GM21786 (cell line): ENCODE measurements around the gene GNAI2.
"Not testable (repeated sequence)": the region's sequence is repeated elsewhere in the genome, so short reads cannot be mapped to it uniquely, and the experiment has no call there.

Source experiments
- ATAC-seq: cut with Tn5 transposase; IDR thresholded peaks from one replicate; pipeline ENCODE4 v1.9.1; 2021; ENCODE audit not compliant: unreplicated experiment

GNAI2 gene

DNA sequence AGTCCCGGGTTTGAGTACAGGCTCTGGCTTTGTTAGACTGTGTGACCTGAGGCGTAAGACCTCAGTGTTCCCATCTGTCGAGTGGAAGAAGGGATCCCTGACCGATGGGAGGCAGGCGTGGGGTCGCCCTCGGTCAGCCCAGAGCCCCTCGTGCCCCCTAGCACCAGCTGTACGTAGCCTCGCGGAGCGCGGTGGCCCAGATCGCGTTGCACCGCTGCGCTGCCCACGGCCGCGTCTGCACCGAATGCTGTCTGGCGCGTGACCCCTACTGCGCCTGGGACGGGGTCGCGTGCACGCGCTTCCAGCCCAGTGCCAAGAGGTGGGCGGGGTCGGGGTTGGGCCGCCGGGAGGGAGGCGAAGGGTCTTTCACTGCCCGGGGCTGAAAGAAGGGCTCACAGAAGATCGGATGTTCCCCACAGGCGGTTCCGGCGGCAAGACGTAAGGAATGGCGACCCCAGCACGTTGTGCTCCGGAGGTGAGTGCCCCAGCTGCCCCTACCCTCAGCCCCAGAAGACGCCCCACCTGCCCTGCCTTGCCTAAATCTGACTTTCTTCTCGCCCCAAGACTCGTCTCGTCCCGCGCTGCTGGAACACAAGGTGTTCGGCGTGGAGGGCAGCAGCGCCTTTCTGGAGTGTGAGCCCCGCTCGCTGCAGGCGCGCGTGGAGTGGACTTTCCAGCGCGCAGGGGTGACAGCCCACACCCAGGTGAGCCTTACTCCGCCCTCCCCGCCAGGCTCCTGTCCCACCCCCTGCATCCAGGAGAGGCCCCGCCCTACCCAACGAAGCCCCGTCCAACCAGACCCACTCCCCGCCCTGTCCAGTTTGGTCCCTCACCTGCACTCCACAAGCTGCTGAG is 39.4 kb downstream of the GNAI2 start:
- no peak for ATAC-seq

DNA sequence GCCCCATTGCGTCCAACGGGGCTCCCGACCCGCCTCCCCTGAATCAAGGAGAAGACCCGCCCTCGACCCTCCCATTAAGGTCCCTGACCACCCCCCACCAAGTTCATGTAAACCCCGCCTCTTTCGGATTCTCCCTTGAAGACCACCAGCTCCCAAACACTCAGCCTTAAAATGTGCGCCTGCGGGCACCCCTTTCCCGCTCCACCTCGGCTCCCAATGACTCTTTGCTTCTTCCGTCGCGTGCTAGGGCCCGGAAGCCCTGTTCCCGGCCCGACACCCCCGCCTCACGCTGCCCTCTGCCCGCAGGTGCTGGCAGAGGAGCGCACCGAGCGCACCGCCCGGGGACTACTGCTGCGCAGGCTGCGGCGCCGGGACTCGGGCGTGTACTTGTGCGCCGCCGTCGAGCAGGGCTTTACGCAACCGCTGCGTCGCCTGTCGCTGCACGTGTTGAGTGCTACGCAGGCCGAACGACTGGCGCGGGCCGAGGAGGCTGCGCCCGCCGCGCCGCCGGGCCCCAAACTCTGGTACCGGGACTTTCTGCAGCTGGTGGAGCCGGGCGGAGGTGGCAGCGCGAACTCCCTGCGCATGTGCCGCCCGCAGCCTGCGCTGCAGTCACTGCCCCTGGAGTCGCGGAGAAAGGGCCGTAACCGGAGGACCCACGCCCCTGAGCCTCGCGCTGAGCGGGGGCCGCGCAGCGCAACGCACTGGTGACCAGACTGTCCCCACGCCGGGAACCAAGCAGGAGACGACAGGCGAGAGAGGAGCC is 40.2 kb downstream of the GNAI2 start:
- no peak for ATAC-seq

DNA sequence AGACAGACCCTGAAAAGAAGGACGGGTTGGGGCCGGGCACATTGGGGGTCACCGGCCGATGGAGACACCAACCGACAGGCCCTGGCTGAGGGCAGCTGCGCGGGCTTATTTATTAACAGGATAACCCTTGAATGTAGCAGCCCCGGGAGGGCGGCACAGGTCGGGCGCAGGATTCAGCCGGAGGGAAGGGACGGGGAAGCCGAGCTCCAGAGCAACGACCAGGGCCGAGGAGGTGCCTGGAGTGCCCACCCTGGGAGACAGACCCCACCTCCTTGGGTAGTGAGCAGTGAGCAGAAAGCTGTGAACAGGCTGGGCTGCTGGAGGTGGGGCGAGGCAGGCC is 40.7 kb downstream of the GNAI2 start:
- no peak for ATAC-seq

DNA sequence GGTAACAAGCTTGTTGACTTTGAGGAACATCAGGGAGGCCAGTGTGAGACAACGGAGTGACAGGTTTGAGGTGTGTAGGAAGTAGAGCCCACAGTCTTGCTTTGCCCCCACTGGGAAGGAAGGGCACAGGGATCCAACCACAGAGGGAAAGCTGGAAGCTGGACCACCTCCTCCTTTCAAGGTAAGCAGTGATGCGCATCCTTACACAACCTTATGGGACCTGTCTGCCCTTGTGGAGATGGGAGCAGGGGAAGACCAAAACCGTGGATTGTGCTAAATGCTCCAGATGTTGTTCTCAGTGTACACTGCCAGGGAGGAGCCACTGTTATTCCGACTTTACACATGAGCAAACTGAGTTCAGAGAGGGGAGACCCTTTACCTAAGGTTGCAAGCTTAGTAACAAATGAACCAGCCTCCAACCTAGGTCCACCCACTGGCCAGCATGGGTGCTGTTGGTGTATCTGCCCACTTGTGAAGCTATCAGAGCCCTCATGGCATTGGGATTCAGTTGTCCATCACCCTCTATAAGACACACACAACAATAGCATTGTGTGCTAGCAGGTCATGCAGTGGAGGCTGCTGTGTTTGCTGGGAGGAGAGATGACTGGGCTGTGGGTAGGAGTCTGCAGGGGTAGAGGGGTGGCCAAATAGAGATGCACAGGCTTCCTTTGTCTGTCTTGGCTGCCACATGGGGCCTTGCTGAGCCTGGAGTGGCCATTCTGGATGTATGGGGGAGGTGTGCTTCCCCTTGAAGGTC is 42.3 kb downstream of the GNAI2 start:
- ATAC-seq: no peak

DNA sequence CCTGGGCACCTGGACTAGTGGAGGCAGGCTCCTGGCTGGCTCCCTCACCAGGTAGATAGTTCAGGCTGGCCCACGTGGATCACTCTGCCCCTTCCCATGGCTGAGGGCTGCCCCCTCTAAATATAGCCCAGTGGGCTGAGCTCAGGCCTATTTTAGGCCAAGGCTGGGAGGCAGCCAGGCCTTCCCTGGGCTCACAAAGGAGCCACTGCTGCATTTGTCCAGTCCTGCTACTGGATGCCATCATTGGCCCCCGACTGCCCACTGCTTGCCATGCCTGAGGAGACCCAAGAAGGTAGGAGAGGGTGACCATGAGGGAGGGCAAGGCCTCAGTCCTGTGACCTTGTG is 42.8 kb downstream of the GNAI2 start, which contains the start of gene LSMEM2:
LSMEM2 (plus strand) TSS at position 208 of the 345 bp plus-strand sequence; CDS start at position 235, 27 bp downstream.
- no peak for ATAC-seq

DNA sequence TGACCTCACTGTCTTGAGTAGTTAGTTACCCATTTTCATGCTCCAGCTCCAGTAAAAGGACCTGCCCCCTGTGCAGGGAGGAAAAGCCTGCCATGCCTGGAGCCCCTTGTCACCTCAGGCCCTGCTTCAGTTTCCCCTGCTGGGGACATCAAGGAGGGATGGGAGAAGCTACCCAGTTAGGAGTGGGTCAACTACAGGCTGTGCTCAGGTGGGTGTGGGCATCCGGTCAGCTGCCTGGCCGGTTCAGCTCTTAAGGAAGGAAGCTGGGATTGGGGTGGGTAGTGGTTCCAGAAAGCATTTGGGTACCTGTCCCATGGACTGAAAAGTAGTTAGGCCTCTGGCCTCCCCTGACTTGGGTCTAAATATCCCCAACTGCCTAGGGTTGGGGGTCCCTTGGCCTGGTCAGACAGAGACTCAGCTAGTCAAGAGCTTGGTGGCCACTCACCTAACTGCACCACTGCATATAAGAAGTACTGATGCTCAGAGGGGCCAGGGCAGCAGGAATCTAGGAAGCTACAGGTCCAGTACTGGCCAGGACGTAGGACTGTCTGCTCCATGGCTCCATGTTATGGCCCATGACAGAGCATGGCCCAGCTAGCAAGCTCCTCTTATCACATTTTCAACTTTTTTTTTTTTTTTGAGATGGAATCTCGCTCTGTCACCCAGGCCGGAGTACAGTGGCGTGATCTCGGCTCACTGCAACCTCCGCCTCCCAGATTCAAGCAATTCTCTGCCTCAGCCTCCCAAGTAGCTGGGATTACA is 43.4 kb downstream of the GNAI2 start:
- no peak for ATAC-seq

DNA sequence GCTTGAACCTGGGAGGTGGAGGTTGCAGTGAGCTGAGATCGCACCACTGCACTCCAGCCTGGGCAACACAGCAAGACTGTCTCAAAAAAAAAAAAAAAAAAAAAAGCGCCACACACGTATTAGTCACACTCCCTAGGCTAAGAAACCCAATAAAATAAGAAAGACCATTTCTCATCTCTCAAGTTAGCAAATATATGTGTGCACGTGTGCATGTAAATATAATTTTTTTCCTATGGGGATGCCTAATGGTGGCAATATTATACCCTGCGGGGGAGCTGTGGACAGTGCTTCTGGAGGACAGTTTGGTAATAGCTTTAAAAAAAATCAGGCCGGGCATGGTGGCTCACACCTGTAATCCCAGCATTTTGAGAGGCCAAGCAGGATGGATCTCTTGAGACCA is 48.1 kb downstream of the GNAI2 start:
- not testable (repeated sequence) for ATAC-seq

DNA sequence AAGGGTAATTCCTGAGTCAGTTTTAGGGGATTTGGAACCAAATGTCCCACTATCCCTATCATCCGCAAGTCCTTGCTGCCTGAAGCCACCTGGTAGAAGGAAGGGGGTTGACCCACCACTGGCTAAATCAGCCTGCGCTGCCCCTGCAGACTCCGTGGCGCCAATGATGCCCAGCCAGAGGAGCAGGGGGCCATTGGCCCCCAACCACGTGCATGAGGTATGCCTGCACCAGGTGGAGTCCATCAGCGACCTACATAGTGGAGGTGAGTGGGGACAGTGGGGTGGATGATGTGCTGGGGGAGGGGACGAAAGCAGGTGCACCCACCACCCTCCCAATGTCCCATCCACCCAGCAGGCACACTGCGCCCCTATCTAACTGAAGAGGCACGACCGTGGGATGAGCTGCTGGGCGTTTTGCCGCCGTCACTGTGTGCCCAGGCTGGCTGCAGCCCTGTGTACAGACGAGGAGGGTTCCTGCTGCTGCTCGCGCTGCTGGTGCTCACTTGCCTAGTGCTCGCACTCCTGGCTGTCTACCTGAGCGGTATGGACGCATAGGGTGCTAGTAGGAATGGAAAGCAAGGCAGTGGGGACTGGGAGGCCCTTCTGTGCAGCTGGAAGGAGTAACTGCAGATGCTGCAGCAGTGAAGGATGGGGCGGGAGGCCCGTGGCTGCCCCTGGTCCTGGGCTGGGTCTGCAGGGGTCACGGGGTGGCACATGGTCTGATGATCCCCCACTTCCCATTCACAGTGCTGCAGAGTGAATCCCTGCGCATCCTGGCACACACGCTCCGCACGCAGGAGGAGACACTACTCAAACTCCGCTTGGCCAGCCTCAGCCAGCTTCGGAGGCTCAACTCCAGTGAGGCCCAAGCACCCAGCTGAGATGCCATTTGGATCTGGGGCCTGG is 50.6 kb downstream of the GNAI2 start:
- no peak for ATAC-seq

DNA sequence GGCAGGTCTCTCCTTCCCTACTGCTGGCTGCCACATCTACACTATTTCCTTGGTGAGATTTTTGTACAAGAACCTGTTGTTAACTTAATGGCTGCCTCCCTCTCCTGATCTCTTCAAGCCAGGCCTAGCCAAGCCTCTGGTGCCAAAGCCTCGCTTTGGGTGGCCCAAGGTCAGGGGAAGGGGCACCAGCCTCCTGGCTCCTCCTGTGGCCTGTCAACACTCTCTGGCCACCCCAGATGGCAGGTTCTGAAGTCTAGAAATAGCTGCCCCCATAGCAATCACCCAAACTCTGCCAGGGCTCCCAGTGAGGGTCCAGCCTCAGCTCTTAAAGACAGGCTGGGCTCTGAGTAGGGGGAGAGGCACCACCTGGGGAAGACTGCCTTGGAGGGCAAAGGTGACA is 51.3 kb downstream of the GNAI2 start:
- no peak for ATAC-seq

DNA sequence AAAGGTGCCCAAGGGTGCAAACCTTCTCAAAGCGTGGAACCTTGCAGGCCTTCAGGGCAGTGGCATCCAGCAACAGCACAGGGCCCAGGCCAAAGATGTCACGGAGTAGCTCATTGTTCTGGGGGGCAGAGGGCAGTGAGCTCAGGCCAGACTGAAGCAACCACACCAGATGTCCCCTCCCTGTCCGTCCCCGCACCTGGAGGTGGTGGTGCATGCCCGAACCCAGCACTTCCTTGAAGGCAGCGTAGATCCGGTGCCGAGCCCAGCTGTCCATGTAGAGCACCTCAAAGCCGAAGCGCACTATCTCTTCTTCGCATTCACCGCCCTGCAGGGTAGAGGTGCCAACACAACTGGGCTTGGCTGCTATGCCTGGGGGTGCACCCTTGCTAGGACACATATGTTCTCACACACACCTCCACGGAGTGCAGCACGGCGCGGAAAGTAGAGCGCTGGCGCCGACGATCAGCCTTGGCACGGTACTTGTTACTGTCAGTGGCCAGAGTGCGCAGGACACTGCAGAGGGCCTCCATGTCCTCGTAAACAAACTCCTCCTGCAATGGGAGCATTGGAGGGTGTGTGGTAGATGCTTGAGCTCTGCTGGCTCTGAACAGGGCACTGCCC is 52.5 kb downstream of the GNAI2 start:
- ATAC-seq: no peak

DNA sequence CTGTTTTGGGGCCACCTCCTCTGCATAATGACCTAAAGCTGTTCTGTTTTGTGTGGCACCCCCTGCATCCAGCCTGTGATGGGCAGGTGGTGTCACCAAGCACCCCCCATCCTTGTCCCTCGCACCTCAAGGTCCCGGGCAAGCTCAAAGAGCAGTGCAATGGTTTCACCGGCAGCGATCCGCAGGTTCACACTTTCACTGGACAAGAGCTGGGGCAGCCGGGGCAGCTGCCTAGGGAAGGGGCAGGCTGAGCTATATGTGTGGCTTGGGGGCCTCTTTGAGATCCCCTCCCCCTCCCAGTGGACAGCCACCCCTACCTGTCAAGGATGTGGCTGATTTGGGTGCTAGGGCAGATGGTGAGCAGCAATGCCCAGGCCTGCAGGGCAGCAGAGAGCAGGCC is 53.1 kb downstream of the GNAI2 start:
- no peak for ATAC-seq

DNA sequence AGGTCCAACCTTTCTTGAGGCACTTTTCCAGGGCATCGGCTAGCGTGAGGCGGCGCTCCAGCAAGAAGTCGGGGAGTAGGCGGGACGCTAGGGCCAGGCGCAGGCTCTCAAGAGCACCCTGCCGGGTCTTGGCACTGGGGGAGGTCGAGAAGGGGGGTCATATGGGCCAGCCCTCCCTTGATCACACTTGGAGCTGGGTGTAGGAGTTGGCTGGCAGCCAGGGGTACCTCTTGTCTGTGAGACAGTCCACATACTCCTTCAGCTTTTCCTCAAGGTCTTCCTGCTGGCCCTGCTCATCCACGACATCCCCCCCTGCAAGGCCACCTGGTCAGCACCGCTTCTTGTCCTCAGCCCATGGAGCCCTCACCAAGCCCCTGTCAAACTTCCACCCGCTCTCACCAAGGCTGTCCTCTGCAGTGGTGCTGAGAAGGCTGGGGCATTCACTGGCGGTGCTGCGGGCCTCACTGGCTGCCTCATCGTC is 54.2 kb downstream of the GNAI2 start:
- no peak for ATAC-seq

DNA sequence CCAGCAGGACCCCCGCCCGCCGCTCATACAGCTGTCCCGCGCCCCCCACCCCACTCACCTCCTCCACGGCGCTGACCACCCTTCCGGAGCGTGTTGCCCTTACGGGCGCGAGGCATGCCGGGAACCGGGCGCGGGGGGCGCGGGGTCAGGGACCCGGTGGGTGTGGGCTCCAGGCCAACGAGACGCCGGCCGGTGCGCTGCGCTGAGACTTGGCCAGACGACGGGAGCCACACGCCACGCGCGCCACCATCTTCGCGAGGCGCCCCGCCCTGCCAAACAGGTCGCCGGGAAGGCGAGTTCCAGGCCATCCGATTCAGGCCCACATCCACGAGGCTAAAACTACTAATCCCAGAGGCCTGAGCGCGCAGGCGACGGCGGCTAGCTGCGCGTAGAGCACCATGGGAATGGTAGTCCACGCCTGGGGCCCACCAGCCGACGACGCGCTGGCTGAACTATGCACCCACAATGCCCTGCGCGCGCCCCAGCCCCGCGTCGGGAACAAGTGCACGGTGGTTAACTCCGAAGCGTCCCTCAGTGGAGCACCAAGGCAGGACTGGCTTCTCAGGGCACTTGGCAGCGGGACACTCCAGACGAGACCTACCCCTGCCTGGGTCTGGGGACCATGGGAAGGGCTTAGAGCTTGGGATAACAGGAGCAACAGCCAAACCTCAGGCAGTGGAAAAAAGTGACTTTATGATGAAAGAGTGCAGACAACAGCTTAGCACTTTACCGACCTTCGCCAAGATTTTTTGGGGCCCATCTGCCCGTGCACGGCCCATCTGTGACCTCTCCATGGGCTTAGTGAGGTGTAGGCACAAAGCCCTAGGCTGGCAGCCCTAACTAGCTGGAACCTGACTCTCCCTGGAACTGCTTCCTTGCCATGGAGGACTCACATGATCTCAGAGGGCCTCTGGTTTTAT is 56.4 kb downstream of the GNAI2 start, which contains the start of gene IFRD2:
IFRD2 (minus strand) TSS at position 271 of the 920 bp plus-strand sequence; CDS start at position 116, 155 bp downstream.
- peak; percentile 98 for ATAC-seq

DNA sequence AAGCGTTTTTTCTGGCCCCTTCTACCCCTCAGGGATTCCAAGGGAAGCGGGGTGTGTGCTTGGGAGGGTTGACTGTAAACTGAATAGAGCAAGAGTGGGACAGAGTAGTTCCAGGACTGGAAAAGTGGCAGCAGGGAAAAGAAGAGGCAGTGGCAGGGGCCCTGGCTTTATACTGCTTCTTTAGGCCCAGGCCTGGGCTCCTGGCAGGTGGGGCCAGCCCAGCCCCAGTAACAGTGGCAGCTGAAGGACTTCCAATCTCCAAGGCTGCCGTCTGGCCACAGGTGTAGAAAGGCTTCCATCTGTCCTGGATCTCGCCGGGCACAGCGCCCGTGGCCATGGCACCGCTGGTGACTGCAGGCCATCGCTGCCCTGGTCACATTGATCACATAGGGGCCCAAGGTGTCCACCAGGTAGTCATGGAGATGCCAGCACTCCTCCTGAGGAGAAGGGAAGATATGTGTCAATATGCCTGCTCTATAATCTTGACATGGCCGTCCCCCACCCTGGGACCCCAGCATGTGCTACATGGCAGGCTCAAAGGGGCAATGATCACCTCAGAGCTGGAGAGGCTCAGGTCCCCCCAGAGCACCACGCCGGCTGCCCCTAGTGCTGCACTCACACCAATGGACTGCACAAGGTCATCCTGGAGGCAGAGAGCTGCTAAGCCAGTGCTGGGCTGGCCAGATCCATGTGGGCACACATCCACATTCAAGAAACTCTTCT is 57.2 kb downstream of the GNAI2 start:
- ATAC-seq: no peak

DNA sequence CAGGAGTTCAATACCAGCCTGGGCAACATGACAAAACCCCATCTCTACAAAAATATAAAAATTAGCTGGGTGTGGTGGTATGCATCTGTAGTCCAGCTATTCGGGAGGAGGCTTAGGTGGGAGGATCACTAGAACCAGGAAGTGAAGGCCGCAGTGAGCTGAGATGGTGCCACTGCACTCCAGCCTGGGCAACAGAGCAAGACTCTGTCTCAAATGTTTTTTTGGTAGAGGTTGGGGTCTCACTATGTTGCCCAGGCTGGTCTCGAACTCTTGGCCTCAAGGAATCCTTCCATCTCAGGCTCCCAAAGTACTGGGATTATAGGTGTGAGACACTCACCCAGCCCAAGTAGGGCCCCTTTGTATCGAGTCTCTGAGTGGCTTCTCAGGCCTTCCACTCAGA is 58.1 kb downstream of the GNAI2 start:
- ATAC-seq: no peak

DNA sequence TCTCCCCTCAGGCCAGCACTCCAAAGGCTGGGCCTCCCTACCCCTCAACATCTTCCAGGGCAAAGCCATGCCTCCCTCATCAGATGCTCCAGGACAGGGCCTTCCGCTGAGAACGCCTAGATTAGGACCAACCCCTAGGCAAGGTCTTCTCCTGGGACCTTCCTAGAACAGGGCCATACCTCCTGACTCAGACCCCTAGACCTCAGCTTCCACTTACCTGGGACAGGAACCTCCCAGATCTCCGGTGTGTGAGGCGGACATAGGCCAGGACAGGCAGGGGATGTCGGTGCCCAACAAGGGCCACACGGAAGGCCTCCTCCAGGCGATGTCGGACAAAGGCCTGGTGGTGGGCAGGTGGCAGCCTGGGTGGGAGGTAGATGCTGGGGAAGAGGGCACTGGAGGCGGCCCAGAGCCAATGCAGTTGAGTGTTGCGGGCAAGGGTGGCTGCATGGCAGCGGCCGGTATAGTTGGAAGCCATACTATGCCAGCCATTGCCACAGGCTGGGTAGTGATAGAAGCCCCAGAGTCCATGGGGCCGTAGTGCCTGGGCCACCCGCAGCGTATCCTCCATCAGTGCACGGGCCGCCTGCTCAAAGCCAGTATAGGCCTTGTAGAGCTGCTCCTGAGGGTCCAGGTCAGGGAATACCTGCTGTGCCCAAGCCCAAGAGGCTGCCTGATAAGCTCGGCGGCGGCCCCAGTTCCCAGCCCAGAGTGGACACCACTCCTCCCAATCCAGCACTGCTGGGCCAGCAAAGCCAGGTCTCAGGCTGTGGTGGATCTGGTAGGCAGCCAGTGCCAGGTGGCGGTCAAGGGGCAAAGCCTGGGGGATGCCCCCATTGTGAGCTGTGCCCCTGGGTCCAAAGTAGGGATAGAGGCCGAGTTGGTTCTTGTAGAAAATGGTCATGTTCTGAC is 58.7 kb downstream of the GNAI2 start:
- no peak for ATAC-seq
